ENCODE results near the gene LRRC3B.

LRRC3B gene

GRCh38 chr3:26752466-26752865 is 129.9 kb downstream of the LRRC3B start:
- TF ChIP-seq, protein P1, sequence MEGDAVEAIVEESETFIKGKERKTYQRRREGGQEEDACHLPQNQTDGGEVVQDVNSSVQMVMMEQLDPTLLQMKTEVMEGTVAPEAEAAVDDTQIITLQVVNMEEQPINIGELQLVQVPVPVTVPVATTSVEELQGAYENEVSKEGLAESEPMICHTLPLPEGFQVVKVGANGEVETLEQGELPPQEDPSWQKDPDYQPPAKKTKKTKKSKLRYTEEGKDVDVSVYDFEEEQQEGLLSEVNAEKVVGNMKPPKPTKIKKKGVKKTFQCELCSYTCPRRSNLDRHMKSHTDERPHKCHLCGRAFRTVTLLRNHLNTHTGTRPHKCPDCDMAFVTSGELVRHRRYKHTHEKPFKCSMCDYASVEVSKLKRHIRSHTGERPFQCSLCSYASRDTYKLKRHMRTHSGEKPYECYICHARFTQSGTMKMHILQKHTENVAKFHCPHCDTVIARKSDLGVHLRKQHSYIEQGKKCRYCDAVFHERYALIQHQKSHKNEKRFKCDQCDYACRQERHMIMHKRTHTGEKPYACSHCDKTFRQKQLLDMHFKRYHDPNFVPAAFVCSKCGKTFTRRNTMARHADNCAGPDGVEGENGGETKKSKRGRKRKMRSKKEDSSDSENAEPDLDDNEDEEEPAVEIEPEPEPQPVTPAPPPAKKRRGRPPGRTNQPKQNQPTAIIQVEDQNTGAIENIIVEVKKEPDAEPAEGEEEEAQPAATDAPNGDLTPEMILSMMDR (IDR thresholded peaks at IDR 0.05; ENCODE audit: unreplicated experiment in 3 of 3) = no peak
- Mint-ChIP-seq H3K4me1 (peaks cover 11% of the 10 kb centered on the region), H3K27me3 (ENCODE audit: low read depth) (no peaks in the 10 kb centered on the region), H3K27ac (peak overlapping the region; percentile 60 to 74 (median 74)), H3K9me3 (no peaks in the 10 kb centered on the region), H3K36me3 (ENCODE audit: low read depth) (no peaks in the 10 kb centered on the region), H3K4me3 (no peak overlapping the region)

GRCh38 chr3:26753095-26753494 is 130.5 kb downstream of the LRRC3B start:
- Mint-ChIP-seq H3K4me3 (no peak overlapping the region), H3K4me1 (peaks cover 11% of the 10 kb centered on the region), H3K27ac (peak overlapping the region; percentile 60 to 74 (median 74)), H3K36me3 (ENCODE audit: low read depth) (no peaks in the 10 kb centered on the region), H3K9me3 (no peaks in the 10 kb centered on the region), H3K27me3 (ENCODE audit: low read depth) (no peaks in the 10 kb centered on the region)
- TF ChIP-seq, protein P1 (IDR thresholded peaks at IDR 0.05; ENCODE audit: unreplicated experiment in 3 of 3) = no peak

DNA sequence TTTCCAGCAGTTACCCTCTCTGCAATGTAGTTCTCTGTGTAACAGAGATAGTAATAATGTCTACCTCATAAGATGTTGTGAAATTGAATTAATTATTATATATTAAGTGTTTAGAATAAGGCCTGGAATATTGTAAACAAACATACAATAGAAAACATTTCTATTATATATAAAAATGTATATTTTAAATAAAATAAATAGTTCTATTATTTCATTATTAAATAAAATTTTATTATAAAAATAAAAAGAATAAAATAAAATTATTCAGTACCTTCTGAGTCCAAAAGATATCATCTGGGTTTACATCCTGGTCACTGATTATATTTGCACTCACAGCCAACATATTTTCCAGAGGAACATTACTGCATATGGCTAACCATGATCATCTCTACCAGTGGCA is 135.4 kb downstream of the LRRC3B start:
- Mint-ChIP-seq H3K27ac (no peak overlapping the region), H3K36me3 (ENCODE audit: low read depth) (no peaks in the 10 kb centered on the region), H3K4me1 (peaks cover 4% of the 10 kb centered on the region), H3K9me3 (no peaks in the 10 kb centered on the region), H3K27me3 (ENCODE audit: low read depth) (no peaks in the 10 kb centered on the region), H3K4me3 (no peak overlapping the region)
- TF ChIP-seq, protein P1 (IDR thresholded peaks at IDR 0.05; ENCODE audit: unreplicated experiment in 3 of 3) = no peak

Measured in nephron (organoid).